CD4-positive, alpha-beta T cell (primary cell): ENCODE data around the gene TTC1. TPM values are rescaled to one million over a fixed set of nuclear protein-coding genes. Genes with fewer than 3 reads are reported as not detected.
A peak's percentile ranks its signal among the peaks of the same experiment; 100 is the strongest.
"Not testable (repeated sequence)": the region's sequence is repeated elsewhere in the genome, so short reads cannot be mapped to it uniquely, and the experiment has no call there.

ENCODE experiments used
- ATAC-seq: fragments of 200-7000 bp; cut with Tn5 transposase; one replicate; pipeline ENCODE4 v1.10.0; 2022; ENCODE audit warnings: mild to moderate bottlenecking; ENCODE audit not compliant: poor library complexity
- CTCF ChIA-PET: fragments of 350-600 bp; sonication (Branson Sonifier 250); formaldehyde crosslinking; loops from one replicate; lab custom pipeline; 2021; ENCODE audit warnings: antibody characterized with exemption, inconsistent platforms; lab: Charles Lee
- POLR2A ChIA-PET: fragments of 350-600 bp; sonication (Branson Sonifier 250); formaldehyde crosslinking; loops from one replicate; lab custom pipeline; 2021; ENCODE audit warnings: antibody characterized with exemption, inconsistent platforms; lab: Charles Lee
- DNase-seq, 14 experiments: peaks; one replicate each; pipeline ENCODE4 v3.0.0-alpha.2; 2013 to 2020; ENCODE audit warnings: mixed read lengths in 2 of 14
- H3K27ac ChIP-seq, 2 donors: one replicate each; pipeline versions ENCODE4 v1.5.1 to v1.7.0; 2013; ENCODE audit warnings: low read length in 2 of 2, low read depth in 1 of 2, mild to moderate bottlenecking in 1 of 2
- H3K27me3 ChIP-seq, 2 experiments: 1 replicate in 1 of 2; 2 replicates in 1 of 2; pipeline versions ENCODE4 v1.6.1 to v1.7.0; 2013; ENCODE audit warnings: low read length in 2 of 2, control low read depth in 1 of 2, mild to moderate bottlenecking in 1 of 2, moderate library complexity in 1 of 2; ENCODE audit not compliant: insufficient read depth in 2 of 2, control insufficient read depth in 1 of 2
- H3K36me3 ChIP-seq: one replicate; pipeline ENCODE4 v1.6.1; 2013; ENCODE audit warnings: low read length, control low read depth; ENCODE audit not compliant: insufficient read depth
- H3K4me1 ChIP-seq: one replicate; pipeline ENCODE4 v1.6.1; 2013; ENCODE audit warnings: low read length, control low read depth; ENCODE audit not compliant: insufficient read depth
- H3K4me3 ChIP-seq: one replicate; pipeline ENCODE4 v1.5.1; 2013; ENCODE audit warnings: mild to moderate bottlenecking, low read length, moderate library complexity
- H3K9me3 ChIP-seq, 2 experiments: 1 replicate in 1 of 2; 2 replicates in 1 of 2; pipeline versions ENCODE4 v1.6.1 to v1.7.0; 2013; ENCODE audit warnings: low read length in 2 of 2, mild to moderate bottlenecking in 2 of 2, control low read depth in 1 of 2, moderate library complexity in 1 of 2; ENCODE audit not compliant: control insufficient read depth in 1 of 2, insufficient read depth in 1 of 2
- H3K27ac Mint-ChIP-seq: one replicate; pipeline ENCODE4 v1.8.0; 2020; ENCODE audit warnings: mixed read lengths
- H3K27me3 Mint-ChIP-seq: one replicate; pipeline ENCODE4 v1.8.0; 2021; ENCODE audit warnings: mixed read lengths
- H3K36me3 Mint-ChIP-seq: one replicate; pipeline ENCODE4 v1.8.0; 2021; ENCODE audit warnings: low read depth, mixed read lengths
- H3K4me1 Mint-ChIP-seq: one replicate; pipeline ENCODE4 v1.8.0; 2021; ENCODE audit warnings: low read depth, mixed read lengths
- H3K4me3 Mint-ChIP-seq: one replicate; pipeline ENCODE4 v1.8.0; 2020; ENCODE audit warnings: mild to moderate bottlenecking, mixed read lengths
- H3K9me3 Mint-ChIP-seq: one replicate; pipeline ENCODE4 v1.8.0; 2020; ENCODE audit warnings: mixed read lengths
- intact Hi-C, 2 experiments: fragments of 100-400 bp; cut with DNase I in 1 of 2; cut with micrococcal nuclease in 1 of 2; formaldehyde crosslinking; loops; one replicate each; pipeline versions ENCODE4 v1.15.1 to v1.9.0; 2023 to 2025; cut with DNase I, micrococcal nuclease
- total RNA-seq, 174 experiments: library from RNA in 2 of 174; stranded (reverse) in 2 of 174; gene quantifications; one replicate each; pipeline ENCODE4 v1.2.3 and lab custom pipeline; 2021 to 2026
- TF ChIP-seq, protein P1 (sequence below): fragments of 200-600 bp; IDR thresholded peaks from one replicate; pipeline ENCODE4 v1.8.0; 2022; ENCODE audit warnings: antibody characterized with exemption, mild to moderate bottlenecking

Gene TTC1
- total RNA-seq, 2 experiments from 2014 or later = 15.9 to 16.3 TPM

DNA sequence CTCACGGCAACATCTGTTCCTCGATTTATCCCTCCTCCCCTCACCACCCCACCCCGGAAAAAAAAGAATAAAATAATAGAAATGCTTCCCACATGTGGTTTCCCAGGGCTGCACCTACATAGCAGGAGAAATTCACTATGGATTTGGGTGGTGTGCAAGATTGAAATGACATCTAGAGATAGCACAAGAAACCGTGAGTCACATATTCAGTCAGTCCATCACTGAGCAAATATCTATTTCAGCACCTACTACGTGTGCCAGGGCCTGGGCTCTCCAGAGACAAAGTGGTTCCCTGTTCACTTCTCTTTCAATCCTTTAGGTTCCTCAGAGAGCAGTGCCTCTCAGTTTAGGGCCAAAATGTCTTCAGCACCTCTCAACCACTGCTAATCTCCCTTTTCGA lies 45.0 kb upstream of the TTC1 start:
- ChIA-PET CTCF (no interaction called here), POLR2A (no interaction called here)
- intact Hi-C loops = no loop called here
- peaks cover 46% of the 10 kb centered on the region for H3K27me3 Mint-ChIP-seq
- peaks cover 4% of the 10 kb centered on the region for H3K4me1 ChIP-seq
- DNase-seq (no peak), ATAC-seq (no peak)
- H3K9me3 Mint-ChIP-seq = no peaks in the 10 kb centered on the region
- H3K27ac ChIP-seq = no peak overlapping the region
- H3K4me3 ChIP-seq = no peak overlapping the region
- no peak overlapping the region for H3K4me3 Mint-ChIP-seq
- peaks cover 7 to 8% of the 10 kb centered on the region in 2 experiments for H3K27me3 ChIP-seq
- no peaks in the 10 kb centered on the region for H3K4me1 Mint-ChIP-seq
- no peaks in the 10 kb centered on the region for H3K9me3 ChIP-seq
- TF ChIP-seq, protein P1, sequence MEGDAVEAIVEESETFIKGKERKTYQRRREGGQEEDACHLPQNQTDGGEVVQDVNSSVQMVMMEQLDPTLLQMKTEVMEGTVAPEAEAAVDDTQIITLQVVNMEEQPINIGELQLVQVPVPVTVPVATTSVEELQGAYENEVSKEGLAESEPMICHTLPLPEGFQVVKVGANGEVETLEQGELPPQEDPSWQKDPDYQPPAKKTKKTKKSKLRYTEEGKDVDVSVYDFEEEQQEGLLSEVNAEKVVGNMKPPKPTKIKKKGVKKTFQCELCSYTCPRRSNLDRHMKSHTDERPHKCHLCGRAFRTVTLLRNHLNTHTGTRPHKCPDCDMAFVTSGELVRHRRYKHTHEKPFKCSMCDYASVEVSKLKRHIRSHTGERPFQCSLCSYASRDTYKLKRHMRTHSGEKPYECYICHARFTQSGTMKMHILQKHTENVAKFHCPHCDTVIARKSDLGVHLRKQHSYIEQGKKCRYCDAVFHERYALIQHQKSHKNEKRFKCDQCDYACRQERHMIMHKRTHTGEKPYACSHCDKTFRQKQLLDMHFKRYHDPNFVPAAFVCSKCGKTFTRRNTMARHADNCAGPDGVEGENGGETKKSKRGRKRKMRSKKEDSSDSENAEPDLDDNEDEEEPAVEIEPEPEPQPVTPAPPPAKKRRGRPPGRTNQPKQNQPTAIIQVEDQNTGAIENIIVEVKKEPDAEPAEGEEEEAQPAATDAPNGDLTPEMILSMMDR = no peak
- H3K27ac Mint-ChIP-seq = no peak overlapping the region
- no peaks in the 10 kb centered on the region for H3K36me3 Mint-ChIP-seq
- no peaks in the 10 kb centered on the region for H3K36me3 ChIP-seq

DNA sequence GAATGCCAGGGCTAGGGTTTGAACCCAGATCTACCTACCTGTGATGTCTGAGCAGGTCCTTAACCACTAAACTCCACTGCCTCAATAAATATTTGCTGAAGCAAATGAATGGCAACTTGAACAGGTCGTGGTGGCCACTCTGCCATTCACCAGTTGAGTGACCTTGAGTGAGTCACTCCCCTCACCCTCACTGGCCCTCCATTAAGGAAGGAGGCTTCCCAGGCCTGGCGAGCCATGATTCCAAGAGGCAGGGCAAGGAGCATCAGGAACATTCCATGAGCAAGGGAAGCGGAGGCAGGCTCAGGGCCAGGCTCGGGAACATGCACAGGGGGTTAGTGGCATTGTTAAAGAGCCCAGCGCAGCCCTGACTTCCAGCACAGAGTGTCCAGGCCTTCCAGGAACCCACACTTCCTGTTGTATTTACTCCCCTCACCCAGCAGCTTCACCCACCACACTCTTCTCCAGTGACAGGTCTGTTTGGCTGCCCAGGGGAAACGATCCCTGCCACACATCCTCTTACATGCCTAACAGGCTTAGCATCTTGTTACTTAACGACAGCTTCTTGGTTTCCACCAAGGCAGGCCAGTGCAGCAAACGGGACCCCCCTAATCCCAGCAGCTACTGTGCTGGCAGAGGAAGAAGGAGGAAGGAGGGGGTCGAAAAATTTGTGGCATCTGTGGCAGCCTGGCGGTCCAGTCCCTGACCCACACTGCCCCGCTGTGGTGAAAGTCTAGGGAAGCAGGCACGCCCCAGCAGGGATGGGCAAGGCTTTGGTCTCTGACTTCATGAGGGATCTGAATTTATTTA lies 43.7 kb upstream of the TTC1 start:
- Mint-ChIP-seq H3K9me3 (no peaks in the 10 kb centered on the region), H3K27me3 (peaks cover 57% of the 10 kb centered on the region), H3K36me3 (no peaks in the 10 kb centered on the region), H3K4me1 (no peaks in the 10 kb centered on the region), H3K4me3 (no peak overlapping the region), H3K27ac (no peak overlapping the region)
- no peak overlapping the region for H3K27ac ChIP-seq
- H3K27me3 ChIP-seq = peaks cover 9 to 16% of the 10 kb centered on the region in 2 experiments
- peaks cover 4% of the 10 kb centered on the region for H3K4me1 ChIP-seq
- no peak overlapping the region for H3K4me3 ChIP-seq
- no peaks in the 10 kb centered on the region for H3K36me3 ChIP-seq
- no peak for ATAC-seq
- intact Hi-C loops = no loop called here
- peak in 6 of 14 experiments; percentile 4 to 36 (median 8) for DNase-seq
- TF ChIP-seq, protein P1 = no peak
- POLR2A ChIA-PET = no interaction called here
- CTCF ChIA-PET = no interaction called here
- no peaks in the 10 kb centered on the region for H3K9me3 ChIP-seq

DNA sequence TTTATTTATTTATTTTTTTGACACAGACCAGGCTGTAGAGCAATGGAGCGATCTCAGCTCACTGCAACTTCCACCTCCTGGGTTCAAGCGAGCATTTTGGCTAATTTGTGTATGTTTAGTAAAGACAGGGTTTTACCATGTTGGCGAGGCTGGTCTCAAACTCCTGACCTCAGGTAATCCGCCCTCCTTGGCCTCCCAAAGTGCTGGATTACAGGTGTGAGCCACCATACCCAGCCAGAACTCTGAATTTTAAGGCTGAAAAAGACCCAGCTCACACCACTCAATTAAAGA lies 43.2 kb upstream of the TTC1 start:
- H3K36me3 ChIP-seq, DNase-seq, H3K36me3 Mint-ChIP-seq, H3K4me3 ChIP-seq, H3K4me1 ChIP-seq, H3K27ac ChIP-seq, intact Hi-C loops, CTCF ChIA-PET, H3K27ac Mint-ChIP-seq, H3K4me3 Mint-ChIP-seq, H3K9me3 Mint-ChIP-seq, H3K9me3 ChIP-seq, ATAC-seq, POLR2A ChIA-PET, H3K4me1 Mint-ChIP-seq: not testable (repeated sequence)
- peaks cover 63% of the 10 kb centered on the region for H3K27me3 Mint-ChIP-seq
- H3K27me3 ChIP-seq = peaks cover 14 to 21% of the 10 kb centered on the region in 2 experiments

DNA sequence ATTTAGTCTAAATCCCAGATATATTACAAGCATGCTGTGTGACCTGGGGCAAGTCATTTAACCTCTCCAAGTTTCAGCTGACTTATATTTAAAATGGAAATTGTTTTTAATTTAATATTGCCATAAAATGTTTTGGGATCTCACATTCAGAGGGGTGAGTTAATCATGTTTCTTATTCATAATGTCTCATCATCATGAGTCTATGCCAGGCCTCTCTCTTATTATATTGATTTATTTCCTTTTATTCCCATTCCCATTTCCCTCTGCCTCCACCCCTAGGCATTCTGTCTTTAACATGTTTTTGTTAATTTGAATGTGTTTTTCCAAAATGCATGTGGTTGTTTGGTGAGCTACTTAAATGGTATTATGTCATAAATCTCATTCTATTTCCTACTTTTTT lies 39.0 kb upstream of the TTC1 start:
- H3K36me3 Mint-ChIP-seq = no peaks in the 10 kb centered on the region
- intact Hi-C loops = no loop called here

More for the DNA sequence above, 39.0 kb upstream of the TTC1 start:
- no peak overlapping the region for H3K4me3 ChIP-seq
- peaks cover 10% of the 10 kb centered on the region for H3K4me1 ChIP-seq
- ChIA-PET POLR2A (no interaction called here), CTCF (no interaction called here)
- H3K4me3 Mint-ChIP-seq = no peak overlapping the region
- H3K9me3 Mint-ChIP-seq = no peaks in the 10 kb centered on the region
- no peak overlapping the region for H3K27ac Mint-ChIP-seq
- DNase-seq (no peak), ATAC-seq (no peak)
- H3K27ac ChIP-seq = no peak overlapping the region
- peaks cover 90% of the 10 kb centered on the region for H3K27me3 Mint-ChIP-seq
- TF ChIP-seq, protein P1 = no peak
- H3K9me3 ChIP-seq = peaks cover 0 to 10% of the 10 kb centered on the region in 2 experiments
- peaks cover 40 to 47% of the 10 kb centered on the region in 2 experiments for H3K27me3 ChIP-seq
- no peaks in the 10 kb centered on the region for H3K36me3 ChIP-seq
- peaks cover 14% of the 10 kb centered on the region for H3K4me1 Mint-ChIP-seq
